H9 (cell line): ENCODE data around the gene SLC4A9. TPM values are rescaled to one million over a fixed set of nuclear protein-coding genes. Genes with fewer than 3 reads are reported as not detected.

Experiments
- DNase-seq: peaks from one replicate; pipeline ENCODE4 v3.0.0-alpha.2; 2017
- H2AFZ ChIP-seq: one replicate; pipeline ENCODE4 v1.6.1; 2013; ENCODE audit warnings: mild to moderate bottlenecking, low read length, control low read depth, moderate library complexity
- H2AK5ac ChIP-seq: 2 replicates; pipeline ENCODE4 v1.6.1; 2013; ENCODE audit warnings: low read length, control low read depth, mixed read lengths; ENCODE audit not compliant: insufficient read length
- H2BK120ac ChIP-seq: one replicate; pipeline ENCODE4 v1.6.1; 2013; ENCODE audit warnings: low read depth, mild to moderate bottlenecking, low read length, control low read depth, inconsistent platforms; ENCODE audit not compliant: poor library complexity, severe bottlenecking
- H2BK12ac ChIP-seq: 2 replicates; pipeline ENCODE4 v1.6.1; 2013; ENCODE audit warnings: low read length, control low read depth, mixed read lengths, low read depth; ENCODE audit not compliant: insufficient read length
- H2BK15ac ChIP-seq: 2 replicates; pipeline ENCODE4 v1.6.1; 2013; ENCODE audit warnings: low read depth, low read length, control low read depth
- H2BK20ac ChIP-seq: one replicate; pipeline ENCODE4 v1.6.1; 2013; ENCODE audit warnings: low read depth, mild to moderate bottlenecking, low read length, control low read depth, inconsistent platforms; ENCODE audit not compliant: poor library complexity, severe bottlenecking
- H2BK5ac ChIP-seq: 2 replicates; pipeline ENCODE4 v1.6.1; 2013; ENCODE audit warnings: low read length, control low read depth, mixed read lengths; ENCODE audit not compliant: insufficient read length
- H3K14ac ChIP-seq: 2 replicates; pipeline ENCODE4 v1.6.1; 2013; ENCODE audit warnings: low read length, control low read depth; ENCODE audit not compliant: insufficient read depth
- H3K18ac ChIP-seq: 2 replicates; pipeline ENCODE4 v1.6.1; 2013; ENCODE audit warnings: low read depth, mild to moderate bottlenecking, mixed read lengths, low read length, control low read depth; ENCODE audit not compliant: insufficient read length
- H3K23ac ChIP-seq: 2 replicates; pipeline ENCODE4 v1.6.1; 2013; ENCODE audit warnings: low read length, control low read depth, mixed read lengths, low read depth; ENCODE audit not compliant: insufficient read length
- H3K23me2 ChIP-seq: 2 replicates; pipeline ENCODE4 v1.6.1; 2013; ENCODE audit warnings: low read depth, mild to moderate bottlenecking, mixed read lengths, low read length, control low read depth; ENCODE audit not compliant: insufficient read length, poor library complexity, severe bottlenecking
- H3K27ac ChIP-seq: 2 replicates; pipeline ENCODE4 v1.5.1; 2013; ENCODE audit warnings: low read length, control low read depth, mixed read lengths, low read depth; ENCODE audit not compliant: insufficient read length
- H3K27me3 ChIP-seq: 2 replicates; pipeline ENCODE4 v1.6.1; 2013; ENCODE audit warnings: low read length, control low read depth, inconsistent platforms; ENCODE audit not compliant: insufficient read depth
- H3K4ac ChIP-seq: 2 replicates; pipeline ENCODE4 v1.6.1; 2013; ENCODE audit warnings: low read depth, mild to moderate bottlenecking, control low read depth, inconsistent platforms, low read length, moderate library complexity
- H3K4me1 ChIP-seq: 2 replicates; pipeline ENCODE4 v1.6.1; 2013; ENCODE audit warnings: low read length, control low read depth, inconsistent platforms; ENCODE audit not compliant: insufficient read depth
- H3K4me2 ChIP-seq: 2 replicates; pipeline ENCODE4 v1.6.1; 2013; ENCODE audit warnings: low read length, control low read depth, mixed read lengths; ENCODE audit not compliant: insufficient read length, insufficient read depth
- H3K56ac ChIP-seq: 2 replicates; pipeline ENCODE4 v1.6.1; 2013; ENCODE audit warnings: low read depth, mild to moderate bottlenecking, mixed read lengths, low read length, control low read depth; ENCODE audit not compliant: insufficient read length
- H3K79me1 ChIP-seq: 2 replicates; pipeline ENCODE4 v1.6.1; 2013; ENCODE audit warnings: low read depth, mild to moderate bottlenecking, moderate library complexity, low read length, control low read depth, inconsistent platforms; ENCODE audit not compliant: insufficient read depth, poor library complexity, severe bottlenecking
- H3K79me2 ChIP-seq: 2 replicates; pipeline ENCODE4 v1.6.1; 2013; ENCODE audit warnings: low read length, control low read depth, inconsistent platforms; ENCODE audit not compliant: insufficient read depth
- H3K9ac ChIP-seq: 2 replicates; pipeline ENCODE4 v1.6.1; 2013; ENCODE audit warnings: low read length, control low read depth, mixed read lengths; ENCODE audit not compliant: insufficient read length; ENCODE audit errors: extremely low read depth
- H3K9me3 ChIP-seq: one replicate; pipeline ENCODE4 v1.6.1; 2013; ENCODE audit warnings: low read depth, low read length, inconsistent platforms; ENCODE audit not compliant: control insufficient read depth
- H3T11ph ChIP-seq: one replicate; pipeline ENCODE4 v1.6.1; 2013; ENCODE audit warnings: mild to moderate bottlenecking, low read length, control low read depth, inconsistent platforms
- H4K20me1 ChIP-seq: one replicate; pipeline ENCODE4 v1.6.1; 2013; ENCODE audit not compliant: control insufficient read depth, insufficient read length, insufficient read depth
- H4K5ac ChIP-seq: 2 replicates; pipeline ENCODE4 v1.6.1; 2013; ENCODE audit warnings: low read depth, mild to moderate bottlenecking, mixed read lengths, low read length, control low read depth; ENCODE audit not compliant: insufficient read length
- H4K8ac ChIP-seq: replicated peaks from 2 replicates; pipeline ENCODE4 v1.6.1; 2013; ENCODE audit warnings: low read length, control low read depth, mixed read lengths, low read depth; ENCODE audit not compliant: insufficient read length
- H4K91ac ChIP-seq: 2 replicates; pipeline ENCODE4 v1.6.1; 2013; ENCODE audit warnings: low read depth, mild to moderate bottlenecking, moderate library complexity, mixed read lengths, low read length, control low read depth; ENCODE audit not compliant: insufficient read length
- H3K27ac Mint-ChIP-seq, 3 experiments: 2 replicates in 2 of 3; 3 replicates in 1 of 3; pipeline ENCODE4 v1.8.0; 2020 to 2021; ENCODE audit warnings: mixed read lengths in 3 of 3, mild to moderate bottlenecking in 1 of 3, moderate library complexity in 1 of 3
- H3K27me3 Mint-ChIP-seq: 2 replicates; pipeline ENCODE4 v1.8.0; 2021; ENCODE audit warnings: low read depth, mild to moderate bottlenecking, moderate library complexity, mixed read lengths
- H3K36me3 Mint-ChIP-seq, 3 experiments: 2 replicates in 2 of 3; 3 replicates in 1 of 3; pipeline ENCODE4 v1.8.0; 2020 to 2021; ENCODE audit warnings: low read depth in 3 of 3, mixed read lengths in 3 of 3; ENCODE audit not compliant: insufficient read depth in 1 of 3
- H3K4me1 Mint-ChIP-seq, 2 experiments: 2 replicates each; pipeline ENCODE4 v1.8.0; 2020; ENCODE audit warnings: mixed read lengths in 2 of 2
- H3K4me3 Mint-ChIP-seq, 2 experiments: 2 replicates in 1 of 2; 3 replicates in 1 of 2; pipeline ENCODE4 v1.8.0; 2020 to 2021; ENCODE audit warnings: mild to moderate bottlenecking in 2 of 2, mixed read lengths in 2 of 2, moderate library complexity in 1 of 2
- H3K9me3 Mint-ChIP-seq, 2 experiments: 2 replicates in 1 of 2; 3 replicates in 1 of 2; pipeline ENCODE4 v1.8.0; 2020; ENCODE audit warnings: mild to moderate bottlenecking in 2 of 2, mixed read lengths in 2 of 2, moderate library complexity in 1 of 2
- total RNA-seq: library from RNA; stranded (reverse); gene quantifications from 2 replicates; pipeline ENCODE4 v1.2.1, GENCODE V29; 2021
- TF ChIP-seq, protein P1 (sequence below): fragments of 200-600 bp; sonication (generic); conservative IDR thresholded peaks from 3 replicates; pipeline ENCODE4 v1.8.0; 2021; ENCODE audit warnings: antibody characterized with exemption, mild to moderate bottlenecking

Gene SLC4A9
- total RNA-seq, 1 experiment from 2014 or later, result 0.07 TPM

DNA sequence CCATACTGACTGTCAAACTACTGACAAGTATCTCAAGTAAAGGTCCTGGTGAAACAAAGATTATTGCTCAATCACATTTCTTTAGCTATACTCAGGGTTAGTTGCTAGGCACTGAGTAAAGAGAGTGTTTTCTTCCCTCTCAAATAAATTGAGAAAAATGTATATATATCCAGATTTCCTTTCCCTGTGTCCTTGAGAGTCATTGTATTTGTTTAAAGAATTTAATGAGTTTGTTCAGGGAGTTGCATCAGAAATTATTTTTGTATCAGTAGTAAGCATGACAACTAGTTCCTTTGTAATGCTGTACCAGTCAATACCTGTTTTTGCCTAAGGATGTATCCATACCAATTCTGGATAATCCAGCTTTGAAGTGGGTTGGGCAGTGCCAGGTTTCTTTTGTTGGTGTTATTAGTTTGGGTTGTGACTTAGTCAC is 38.4 kb downstream of the SLC4A9 start:
- Histone ChIP-seq H4K20me1 (peaks cover 4% of the 10 kb centered on the region), H3K23ac (no peak overlapping the region), H2AFZ (no peak overlapping the region), H2BK120ac (no peak overlapping the region), H4K8ac (no peak overlapping the region), H3K56ac (no peak overlapping the region), H3K4me1 (no peaks in the 10 kb centered on the region), H4K91ac (no peak overlapping the region), H3K14ac (no peak overlapping the region), H2AK5ac (no peak overlapping the region), H3K4me2 (no peak overlapping the region), H2BK15ac (no peak overlapping the region), H3K18ac (no peak overlapping the region), H3K27me3 (no peaks in the 10 kb centered on the region), H2BK20ac (no peak overlapping the region), H2BK12ac (no peak overlapping the region), H3K79me1 (no peaks in the 10 kb centered on the region), H3K79me2 (peaks cover 13% of the 10 kb centered on the region; the same call in 1 of the 2 replicates), H4K5ac (no peak overlapping the region), H3T11ph (no peak overlapping the region), H3K23me2 (peaks cover 11% of the 10 kb centered on the region), H3K27ac (no peak overlapping the region), H3K9me3 (no peaks in the 10 kb centered on the region), H2BK5ac (no peak overlapping the region), H3K9ac (no peak overlapping the region), H3K4ac (no peak overlapping the region)
- no peak overlapping the region; a peak in 1 of 7 replicates for H3K27ac Mint-ChIP-seq
- H3K4me1 Mint-ChIP-seq, result peaks cover 9 to 29% of the 10 kb centered on the region in 2 experiments
- DNase-seq, result no peak
- TF ChIP-seq, protein P1, sequence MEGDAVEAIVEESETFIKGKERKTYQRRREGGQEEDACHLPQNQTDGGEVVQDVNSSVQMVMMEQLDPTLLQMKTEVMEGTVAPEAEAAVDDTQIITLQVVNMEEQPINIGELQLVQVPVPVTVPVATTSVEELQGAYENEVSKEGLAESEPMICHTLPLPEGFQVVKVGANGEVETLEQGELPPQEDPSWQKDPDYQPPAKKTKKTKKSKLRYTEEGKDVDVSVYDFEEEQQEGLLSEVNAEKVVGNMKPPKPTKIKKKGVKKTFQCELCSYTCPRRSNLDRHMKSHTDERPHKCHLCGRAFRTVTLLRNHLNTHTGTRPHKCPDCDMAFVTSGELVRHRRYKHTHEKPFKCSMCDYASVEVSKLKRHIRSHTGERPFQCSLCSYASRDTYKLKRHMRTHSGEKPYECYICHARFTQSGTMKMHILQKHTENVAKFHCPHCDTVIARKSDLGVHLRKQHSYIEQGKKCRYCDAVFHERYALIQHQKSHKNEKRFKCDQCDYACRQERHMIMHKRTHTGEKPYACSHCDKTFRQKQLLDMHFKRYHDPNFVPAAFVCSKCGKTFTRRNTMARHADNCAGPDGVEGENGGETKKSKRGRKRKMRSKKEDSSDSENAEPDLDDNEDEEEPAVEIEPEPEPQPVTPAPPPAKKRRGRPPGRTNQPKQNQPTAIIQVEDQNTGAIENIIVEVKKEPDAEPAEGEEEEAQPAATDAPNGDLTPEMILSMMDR, result no peak
- peaks cover 0 to 3% (median 1%) of the 10 kb centered on the region in 3 experiments; a peak in 2 of 7 replicates for H3K36me3 Mint-ChIP-seq
- no peak overlapping the region; a peak in 1 of 5 replicates for H3K4me3 Mint-ChIP-seq
- H3K27me3 Mint-ChIP-seq, result no peaks in the 10 kb centered on the region
- no peaks in the 10 kb centered on the region; a peak in 1 of 5 replicates for H3K9me3 Mint-ChIP-seq
